Endothelial cell (in vitro differentiated cells): ENCODE data around the gene UNKL. TPM values are rescaled to one million over a fixed set of nuclear protein-coding genes. Genes with fewer than 3 reads are reported as not detected.

ENCODE experiments used
- DNase-seq: peaks from one replicate; pipeline ENCODE4 v3.0.0; 2021; ENCODE audit warnings: low spot score
- H3K27ac Mint-ChIP-seq: one replicate; pipeline ENCODE4 v1.8.0; 2021; ENCODE audit warnings: mixed read lengths, inconsistent platforms; ENCODE audit not compliant: unreplicated experiment
- H3K27me3 Mint-ChIP-seq: one replicate; pipeline ENCODE4 v1.8.0; 2021; ENCODE audit warnings: mild to moderate bottlenecking, moderate library complexity, mixed read lengths, inconsistent platforms; ENCODE audit not compliant: unreplicated experiment
- H3K36me3 Mint-ChIP-seq: one replicate; pipeline ENCODE4 v1.8.0; 2021; ENCODE audit warnings: mild to moderate bottlenecking, low read depth, mixed read lengths, inconsistent platforms; ENCODE audit not compliant: unreplicated experiment
- H3K4me1 Mint-ChIP-seq: one replicate; pipeline ENCODE4 v1.8.0; 2021; ENCODE audit warnings: mild to moderate bottlenecking, mixed read lengths, inconsistent platforms; ENCODE audit not compliant: unreplicated experiment
- H3K4me3 Mint-ChIP-seq: one replicate; pipeline ENCODE4 v1.8.0; 2021; ENCODE audit warnings: mild to moderate bottlenecking, mixed read lengths, inconsistent platforms; ENCODE audit not compliant: unreplicated experiment
- H3K9me3 Mint-ChIP-seq: one replicate; pipeline ENCODE4 v1.8.0; 2021; ENCODE audit warnings: mixed read lengths, inconsistent platforms; ENCODE audit not compliant: unreplicated experiment
- total RNA-seq: library from RNA; stranded (reverse); fragmentation: NEBNext Ultra II Directional; extraction: Animal tissue kit (Norgen Biotek cat#: 25700); gene quantifications from one replicate; pipeline ENCODE4 v1.2.1, GENCODE V29; 2021; ENCODE audit not compliant: unreplicated experiment
- TF ChIP-seq, protein P1 (sequence below): fragments of 200-600 bp; sonication (generic); IDR thresholded peaks from one replicate; pipeline ENCODE4 v1.5.0; 2021; ENCODE audit warnings: antibody characterized with exemption; ENCODE audit not compliant: unreplicated experiment

The UNKL gene
- total RNA-seq, 1 donor from 2014 or later, result 30.3 TPM

DNA sequence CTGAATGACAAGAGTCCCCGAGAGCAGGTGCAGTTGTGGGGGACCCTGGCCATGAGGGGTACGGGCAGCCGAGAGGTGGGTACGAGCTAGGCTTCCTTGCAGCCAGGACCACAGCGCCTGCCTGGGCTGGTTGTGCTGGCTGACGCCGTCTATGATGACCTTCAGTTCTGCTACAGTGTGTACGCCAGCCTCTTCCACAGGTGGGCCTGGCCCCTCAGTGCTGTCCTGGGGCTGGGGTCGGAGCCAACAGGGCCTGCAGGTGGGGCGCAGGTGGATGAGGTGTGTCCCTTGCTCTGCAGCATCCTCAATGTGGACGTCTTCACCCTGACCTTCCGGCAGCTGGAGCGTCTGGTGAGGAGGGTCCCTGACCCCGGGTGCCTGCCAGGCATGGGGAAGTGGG, 70.0 kb downstream of the UNKL start:
- H3K4me3 Mint-ChIP-seq, result no peak overlapping the region

DNA sequence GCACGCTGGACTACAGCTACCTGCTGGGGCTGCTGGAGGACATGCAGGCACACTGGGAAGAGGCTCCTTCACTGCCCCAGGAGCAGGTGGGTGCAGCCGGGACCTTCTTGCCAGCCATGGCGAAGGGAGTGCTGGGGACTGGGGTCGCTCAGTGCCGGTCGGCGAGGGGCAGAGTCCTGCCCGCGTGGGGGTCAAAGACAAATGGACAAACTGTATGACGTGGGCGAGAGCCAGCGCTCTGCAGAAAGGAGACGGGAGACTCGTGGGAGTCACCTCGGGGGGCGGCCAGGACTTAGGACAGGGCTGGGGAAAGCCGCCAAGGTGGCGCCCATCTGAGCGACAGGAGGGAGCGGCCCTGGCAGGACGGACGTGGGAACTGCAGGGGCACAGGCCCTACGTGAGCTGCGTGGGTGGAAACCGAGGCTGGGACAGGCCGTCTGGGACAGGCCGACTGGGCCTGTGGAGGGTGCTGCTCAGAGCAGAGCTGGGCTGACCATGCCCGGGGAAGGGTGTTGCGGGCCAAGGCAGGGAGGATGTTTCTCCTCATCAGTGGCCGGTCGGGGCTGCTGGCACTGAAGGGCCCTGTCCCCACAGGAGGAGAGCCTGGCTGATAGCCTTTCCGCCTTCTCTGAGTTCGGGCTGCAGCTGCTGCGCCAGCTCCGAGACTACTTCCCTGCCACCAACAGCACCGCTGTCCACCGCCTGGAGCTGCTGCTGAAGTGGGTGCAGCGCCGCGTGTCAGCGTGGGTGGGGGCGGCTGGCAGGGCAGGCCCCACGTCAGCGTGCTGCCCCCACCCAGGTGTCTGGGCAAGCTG, 70.9 kb downstream of the UNKL start:
- no peak for DNase-seq
- peak overlapping the region; percentile 70 for H3K4me3 Mint-ChIP-seq
- H3K27me3 Mint-ChIP-seq, result peaks cover 13% of the 10 kb centered on the region
- H3K36me3 Mint-ChIP-seq, result no peaks in the 10 kb centered on the region
- H3K9me3 Mint-ChIP-seq, result no peaks in the 10 kb centered on the region
- TF ChIP-seq, protein P1, sequence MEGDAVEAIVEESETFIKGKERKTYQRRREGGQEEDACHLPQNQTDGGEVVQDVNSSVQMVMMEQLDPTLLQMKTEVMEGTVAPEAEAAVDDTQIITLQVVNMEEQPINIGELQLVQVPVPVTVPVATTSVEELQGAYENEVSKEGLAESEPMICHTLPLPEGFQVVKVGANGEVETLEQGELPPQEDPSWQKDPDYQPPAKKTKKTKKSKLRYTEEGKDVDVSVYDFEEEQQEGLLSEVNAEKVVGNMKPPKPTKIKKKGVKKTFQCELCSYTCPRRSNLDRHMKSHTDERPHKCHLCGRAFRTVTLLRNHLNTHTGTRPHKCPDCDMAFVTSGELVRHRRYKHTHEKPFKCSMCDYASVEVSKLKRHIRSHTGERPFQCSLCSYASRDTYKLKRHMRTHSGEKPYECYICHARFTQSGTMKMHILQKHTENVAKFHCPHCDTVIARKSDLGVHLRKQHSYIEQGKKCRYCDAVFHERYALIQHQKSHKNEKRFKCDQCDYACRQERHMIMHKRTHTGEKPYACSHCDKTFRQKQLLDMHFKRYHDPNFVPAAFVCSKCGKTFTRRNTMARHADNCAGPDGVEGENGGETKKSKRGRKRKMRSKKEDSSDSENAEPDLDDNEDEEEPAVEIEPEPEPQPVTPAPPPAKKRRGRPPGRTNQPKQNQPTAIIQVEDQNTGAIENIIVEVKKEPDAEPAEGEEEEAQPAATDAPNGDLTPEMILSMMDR, result no peak
- peaks cover 6% of the 10 kb centered on the region for H3K4me1 Mint-ChIP-seq
- no peak overlapping the region for H3K27ac Mint-ChIP-seq

More for the DNA sequence above, 70.0 kb downstream of the UNKL start:
- Mint-ChIP-seq H3K36me3 (no peaks in the 10 kb centered on the region), H3K4me1 (peaks cover 6% of the 10 kb centered on the region), H3K27ac (no peak overlapping the region), H3K27me3 (peaks cover 17% of the 10 kb centered on the region), H3K9me3 (no peaks in the 10 kb centered on the region)
- DNase-seq, result no peak
- TF ChIP-seq, protein P1, result no peak

DNA sequence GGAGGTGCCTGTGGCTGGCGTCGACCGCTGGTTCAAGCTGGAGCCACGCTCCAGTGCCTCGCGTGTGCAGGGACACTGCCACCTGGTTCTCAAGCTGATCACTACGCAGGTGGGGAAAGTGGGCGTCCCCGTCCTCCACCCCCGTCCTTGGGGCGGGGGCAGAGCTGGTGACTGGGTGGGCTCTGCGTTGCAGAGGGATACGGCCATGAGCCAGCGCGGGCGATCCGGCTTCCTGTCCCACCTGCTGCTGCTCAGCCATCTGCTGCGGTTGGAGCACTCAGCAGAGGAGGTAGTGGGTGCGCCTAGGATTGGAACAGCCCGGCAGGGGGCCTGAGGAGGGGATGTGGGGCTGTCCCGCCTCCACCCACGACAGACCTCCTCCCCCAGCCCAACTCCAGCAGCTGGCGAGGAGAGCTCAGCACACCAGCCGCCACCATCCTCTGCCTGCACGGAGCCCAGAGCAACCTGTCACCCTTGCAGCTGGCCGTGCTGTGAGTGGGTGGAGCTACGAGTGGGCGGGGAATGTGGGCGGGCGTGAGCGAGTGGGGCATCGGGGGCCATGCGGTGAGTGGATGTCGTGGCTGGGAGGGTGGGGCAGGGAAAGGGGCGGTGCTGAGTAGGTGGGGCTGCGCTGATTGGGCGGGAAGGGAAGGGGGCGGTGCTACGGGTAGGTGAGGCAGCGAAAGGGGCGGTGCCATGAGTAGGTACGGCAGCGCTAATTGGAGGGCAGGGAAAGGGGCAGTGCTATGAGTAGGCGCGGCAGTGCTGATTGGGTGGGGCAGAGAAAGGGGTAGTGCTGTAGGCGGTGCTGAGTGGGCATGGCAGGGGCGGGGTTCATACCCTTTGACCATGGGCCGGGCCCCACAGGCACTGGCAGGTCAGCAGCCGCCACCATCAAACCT, 71.7 kb downstream of the UNKL start:
- H3K4me1 Mint-ChIP-seq, result peaks cover 6% of the 10 kb centered on the region
- H3K4me3 Mint-ChIP-seq, result peak overlapping the region; percentile 70
- TF ChIP-seq, protein P1, result no peak
- peaks cover 11% of the 10 kb centered on the region for H3K27me3 Mint-ChIP-seq
- H3K36me3 Mint-ChIP-seq, result no peaks in the 10 kb centered on the region
- peak; percentile 94 for DNase-seq
- H3K9me3 Mint-ChIP-seq, result no peaks in the 10 kb centered on the region
- no peak overlapping the region for H3K27ac Mint-ChIP-seq

DNA sequence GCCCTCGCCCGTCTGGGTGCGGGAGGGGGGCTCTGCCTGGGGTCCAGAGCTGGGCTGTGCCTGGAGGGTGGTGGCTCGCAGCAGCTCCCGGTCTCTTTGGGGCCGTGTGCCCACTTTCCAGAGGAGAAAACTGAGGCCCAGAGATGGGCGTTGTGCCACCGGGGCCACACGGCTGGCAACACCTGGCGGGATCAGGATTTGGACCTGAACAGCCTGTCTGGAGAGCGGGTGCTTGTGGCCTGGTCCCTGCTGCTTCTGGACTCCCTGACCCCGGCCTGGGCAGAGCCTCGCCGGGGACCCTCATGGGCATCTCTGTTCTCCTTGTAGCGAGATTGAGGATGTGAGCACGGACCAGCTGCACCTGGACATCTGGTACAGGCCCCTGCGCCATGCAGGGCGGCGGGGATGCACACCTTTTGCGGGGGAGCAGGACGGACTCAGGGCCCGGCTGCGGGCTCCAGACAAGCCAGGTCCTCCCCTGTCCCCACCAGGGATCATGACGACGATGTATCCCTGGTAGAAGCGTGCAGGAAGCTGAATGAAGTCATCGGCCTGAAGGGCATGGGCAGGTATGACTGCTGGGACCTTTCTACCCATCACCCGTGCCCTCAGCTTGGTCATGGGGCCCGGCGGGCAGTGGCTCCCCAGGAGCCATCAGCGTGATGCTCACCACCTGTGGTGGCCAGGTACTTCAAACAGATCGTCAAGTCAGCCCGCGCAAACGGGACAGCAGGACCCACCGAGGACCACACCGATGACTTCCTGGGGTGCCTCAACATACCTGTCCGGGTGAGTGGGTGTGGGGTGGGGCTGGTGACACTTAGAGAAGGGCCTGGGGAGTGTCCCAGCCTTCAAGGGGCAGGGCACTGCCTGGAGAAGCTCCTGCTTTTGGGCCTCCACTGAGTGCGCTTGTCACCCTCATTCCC, 72.7 kb downstream of the UNKL start:
- H3K27me3 Mint-ChIP-seq, result peaks cover 8% of the 10 kb centered on the region
- H3K4me3 Mint-ChIP-seq, result no peak overlapping the region
- TF ChIP-seq, protein P1, result no peak
- H3K4me1 Mint-ChIP-seq, result peaks cover 6% of the 10 kb centered on the region
- H3K36me3 Mint-ChIP-seq, result no peaks in the 10 kb centered on the region
- H3K9me3 Mint-ChIP-seq, result no peaks in the 10 kb centered on the region
- DNase-seq, result no peak
- H3K27ac Mint-ChIP-seq, result no peak overlapping the region
